NCI-H1930 (cell line): ENCODE measurements around the gene CDC16.
A peak's percentile ranks its signal among the peaks of the same experiment; 100 is the strongest.
"Not testable (repeated sequence)": the region's sequence is repeated elsewhere in the genome, so short reads cannot be mapped to it uniquely, and the experiment has no call there.

Experiments used
- DNase-seq, 2 experiments: peaks; one replicate each; lab custom pipeline; 2025; lab: John Stamatoyannopoulos, UW

The CDC16 gene

GRCh38 chr13:114234645-114235421 lies at the start of gene CDC16:
Gene CDC16 (plus strand): TSS chr13:114234897. CDS start chr13:114235085, 188 bp downstream.
- DNase-seq: peak; percentile 97 to 98

GRCh38 chr13:114185182-114185971 lies 49.3 kb upstream of the CDC16 start:
- no peak for DNase-seq

- DNase-seq: no peak
Measured at GRCh38 chr13:114194853-114195252, 39.8 kb upstream of the CDC16 start.

- no peak for DNase-seq
Measured at GRCh38 chr13:114196629-114197028, 38.1 kb upstream of the CDC16 start.

GRCh38 chr13:114198556-114198955 lies 36.1 kb upstream of the CDC16 start:
- DNase-seq: no peak

- not testable (repeated sequence) for DNase-seq
Measured at GRCh38 chr13:114199526-114199925, 35.2 kb upstream of the CDC16 start.

- DNase-seq: no peak
Measured at GRCh38 chr13:114199954-114200353, 34.7 kb upstream of the CDC16 start.

- DNase-seq: no peak
Measured at GRCh38 chr13:114200399-114200911, 34.2 kb upstream of the CDC16 start.

- DNase-seq: no peak
Measured at GRCh38 chr13:114202581-114202980, 32.1 kb upstream of the CDC16 start.

GRCh38 chr13:114203536-114203935 lies 31.2 kb upstream of the CDC16 start:
- no peak for DNase-seq

- no peak for DNase-seq
Measured at GRCh38 chr13:114204894-114205293, 29.8 kb upstream of the CDC16 start.

GRCh38 chr13:114208134-114208533 lies 26.6 kb upstream of the CDC16 start:
- no peak for DNase-seq

GRCh38 chr13:114211446-114212157 lies 23.1 kb upstream of the CDC16 start:
- DNase-seq: no peak

GRCh38 chr13:114212158-114212495 lies 22.6 kb upstream of the CDC16 start:
- no peak for DNase-seq

GRCh38 chr13:114213980-114214379 lies 20.7 kb upstream of the CDC16 start:
- no peak for DNase-seq

- no peak for DNase-seq
Measured at GRCh38 chr13:114219392-114219791, 15.3 kb upstream of the CDC16 start.

- no peak for DNase-seq
Measured at GRCh38 chr13:114222461-114222968, 12.2 kb upstream of the CDC16 start.

GRCh38 chr13:114224201-114224600 lies 10.5 kb upstream of the CDC16 start:
- no peak for DNase-seq

GRCh38 chr13:114225610-114226009 lies 9.1 kb upstream of the CDC16 start:
- no peak for DNase-seq

- DNase-seq: no peak
Measured at GRCh38 chr13:114226088-114226487, 8.6 kb upstream of the CDC16 start.

- peak; percentile 64 to 87 for DNase-seq
Measured at GRCh38 chr13:114226699-114227323, 7.9 kb upstream of the CDC16 start.

- no peak for DNase-seq
Measured at GRCh38 chr13:114227528-114227927, 7.2 kb upstream of the CDC16 start.
